OCI-LY7 (cell line): ENCODE results near the gene CD28. TPM values are rescaled to one million over a fixed set of nuclear protein-coding genes. Genes with fewer than 3 reads are reported as not detected.
A peak's percentile ranks its signal among the peaks of the same experiment; 100 is the strongest.

Experiments used
- BruUV-seq: library from RNA; stranded (reverse); fragments of 400-500 nt; replicated peaks from 2 replicates; lab custom pipeline; 2021; lab: Mats Ljungman, UMichigan
- CTCF ChIA-PET: fragments of 300-600 bp; sonication (Branson Sonifier 250); formaldehyde crosslinking; loops from one replicate; lab custom pipeline; 2022; ENCODE audit warnings: antibody characterized with exemption; ENCODE audit not compliant: unreplicated experiment; lab: Charles Lee
- POLR2A ChIA-PET: fragments of 300-600 bp; sonication (Branson Sonifier 250); formaldehyde crosslinking; loops from one replicate; lab custom pipeline; 2022; ENCODE audit warnings: antibody characterized with exemption; lab: Charles Lee
- DNase-seq: peaks from one replicate; pipeline ENCODE4 v3.0.0-alpha.2; 2015; ENCODE audit warnings: low spot score
- H2AFZ ChIP-seq: fragments of 200-600 bp; sonication (generic), shearing (Covaris generic); 2 replicates; pipeline ENCODE4 v1.6.1; 2014; ENCODE audit warnings: mild to moderate bottlenecking, antibody characterized with exemption, low read length, moderate library complexity
- H3K27ac ChIP-seq: fragments of 200-600 bp; sonication (generic); 2 replicates; pipeline ENCODE4 v1.5.1; 2014; ENCODE audit warnings: mixed run types, low read depth, mild to moderate bottlenecking, moderate library complexity, low read length, inconsistent platforms; ENCODE audit not compliant: poor library complexity, severe bottlenecking
- H3K36me3 ChIP-seq: fragments of 200-600 bp; sonication (generic); 2 replicates; pipeline ENCODE4 v1.6.1; 2014; ENCODE audit warnings: mild to moderate bottlenecking, antibody characterized with exemption, low read length, moderate library complexity, mixed read lengths; ENCODE audit not compliant: insufficient read depth
- H3K4me1 ChIP-seq: fragments of 200-600 bp; sonication (generic); 2 replicates; pipeline ENCODE4 v1.5.1; 2014; ENCODE audit warnings: mild to moderate bottlenecking, low read length; ENCODE audit not compliant: insufficient read depth, poor library complexity, severe bottlenecking
- H3K4me2 ChIP-seq: fragments of 200-600 bp; sonication (generic); 2 replicates; pipeline ENCODE4 v1.6.1; 2014; ENCODE audit warnings: mild to moderate bottlenecking, low read length
- H3K4me3 ChIP-seq: fragments of 200-600 bp; sonication (generic); 2 replicates; pipeline ENCODE4 v1.5.1; 2014; ENCODE audit warnings: mild to moderate bottlenecking, low read depth, low read length; ENCODE audit not compliant: poor library complexity, severe bottlenecking
- H3K79me2 ChIP-seq: fragments of 200-600 bp; sonication (generic); 2 replicates; pipeline ENCODE4 v1.6.1; 2016; ENCODE audit warnings: low read depth, mild to moderate bottlenecking, low read length, moderate library complexity, mixed read lengths; ENCODE audit not compliant: insufficient read depth
- H3K9me2 ChIP-seq: fragments of 200-600 bp; sonication (generic); 2 replicates; pipeline ENCODE4 v1.6.1; 2016; ENCODE audit warnings: mild to moderate bottlenecking, low read length, mixed read lengths; ENCODE audit not compliant: insufficient read depth
- H3K9me3 ChIP-seq: fragments of 200-600 bp; sonication (generic); 2 replicates; pipeline ENCODE4 v1.6.1; 2014; ENCODE audit warnings: mild to moderate bottlenecking, mixed run types, low read length, mixed read lengths
- H4K20me1 ChIP-seq: fragments of 200-600 bp; sonication (generic); 2 replicates; pipeline ENCODE4 v1.6.1; 2014; ENCODE audit warnings: mild to moderate bottlenecking, antibody characterized with exemption, low read length, moderate library complexity, mixed read lengths; ENCODE audit not compliant: insufficient read depth
- CTCF ChIP-seq: fragments of 200-600 bp; sonication (generic); conservative IDR thresholded peaks from 2 replicates; pipeline ENCODE4 v1.5.1; 2014; ENCODE audit warnings: mild to moderate bottlenecking, antibody characterized with exemption, low read length, moderate library complexity, mixed read lengths
- EZH2phosphoT487 ChIP-seq: fragments of 200-600 bp; sonication (generic); IDR thresholded peaks from 2 replicates; pipeline ENCODE4 v1.6.1; 2018; ENCODE audit warnings: low read depth, borderline replicate concordance, mild to moderate bottlenecking, mixed run types, antibody characterized with exemption, low read length, moderate library complexity, mixed read lengths
- intact Hi-C: fragments of 100-400 bp; cut with micrococcal nuclease; formaldehyde crosslinking; loops from one replicate; pipeline ENCODE4 v1.10.0; 2022; ENCODE audit not compliant: unreplicated experiment
- total RNA-seq, 2 experiments: library from RNA; depleted of rRNA in 1 of 2; stranded (reverse); fragments of >200 nt in 1 of 2; shearing (Covaris generic) in 1 of 2; gene quantifications; 2 replicates each; pipeline ENCODE4 v1.2.3, GENCODE V29; 2014 to 2022

The CD28 gene
- total RNA-seq, 2 experiments from 2014 or later, result 0.92 to 44.6 TPM

- peak overlapping the region; percentile 18 for H3K27ac ChIP-seq
- DNase-seq, result peak; percentile 53
- intact Hi-C loops, result no loop called here
- peak overlapping the region; percentile 3 for H3K4me3 ChIP-seq
- no peak overlapping the region; the same call in 1 of the 2 replicates for H2AFZ ChIP-seq
- H3K36me3 ChIP-seq, result peaks cover 79% of the 10 kb centered on the region
- CTCF ChIA-PET, result no interaction called here
- POLR2A ChIA-PET, result interaction anchor here (0.5 to 6.0 kb wide), 7 partner anchors 8 to 1128 kb away, joined by 3 to 62 read pairs (median 4); partner anchors contain the start of gene CD28
- no peaks in the 10 kb centered on the region for H4K20me1 ChIP-seq
- H3K9me3 ChIP-seq, result peaks cover 5% of the 10 kb centered on the region; the same call in 1 of the 2 replicates
- no peaks in the 10 kb centered on the region for H3K9me2 ChIP-seq
- peaks cover 71% of the 10 kb centered on the region for H3K4me1 ChIP-seq
- TF ChIP-seq EZH2phosphoT487, result no peak
- TF ChIP-seq CTCF, result no peak
- H3K4me2 ChIP-seq, result peak overlapping the region; percentile 43
- no TSS peak for BruUV-seq
- H3K79me2 ChIP-seq, result peaks cover 65% of the 10 kb centered on the region
These were observed 11.6 kb downstream of the CD28 start for GRCh38 chr2:203718087-203718486.

GRCh38 chr2:203719456-203720410 is 13.3 kb downstream of the CD28 start:
- Histone ChIP-seq H3K36me3 (peaks cover 63% of the 10 kb centered on the region), H4K20me1 (no peaks in the 10 kb centered on the region), H3K9me2 (no peaks in the 10 kb centered on the region), H3K4me2 (0 out of 2 replicates have a peak overlapping the region, but pooled peaks have one; percentile 3), H3K4me3 (no peak overlapping the region), H3K27ac (no peak overlapping the region), H2AFZ (no peak overlapping the region), H3K79me2 (peaks cover 49% of the 10 kb centered on the region), H3K9me3 (peaks cover 5% of the 10 kb centered on the region; the same call in 1 of the 2 replicates), H3K4me1 (peaks cover 55% of the 10 kb centered on the region)
- no peak for DNase-seq
- no TSS peak for BruUV-seq
- intact Hi-C loops, result no loop called here
- TF ChIP-seq EZH2phosphoT487 (no peak), CTCF (no peak)
- POLR2A ChIA-PET, result interaction anchor here (0.6 to 6.0 kb wide), 11 partner anchors 8 to 72 kb away, joined by 3 to 62 read pairs (median 4); partner anchors contain the start of gene CD28
- CTCF ChIA-PET, result no interaction called here
